ENCODE results near the gene EZH1. TPM values are rescaled to one million over a fixed set of nuclear protein-coding genes. Genes with fewer than 3 reads are reported as not detected.
A peak's percentile ranks its signal among the peaks of the same experiment; 100 is the strongest.
"Not testable (repeated sequence)": the region's sequence is repeated elsewhere in the genome, so short reads cannot be mapped to it uniquely, and the experiment has no call there.

Gene EZH1
- total and polyA plus RNA-seq, 3 donors from 2014 or later: 28.1 to 59.4 (median 53.7) TPM

DNA sequence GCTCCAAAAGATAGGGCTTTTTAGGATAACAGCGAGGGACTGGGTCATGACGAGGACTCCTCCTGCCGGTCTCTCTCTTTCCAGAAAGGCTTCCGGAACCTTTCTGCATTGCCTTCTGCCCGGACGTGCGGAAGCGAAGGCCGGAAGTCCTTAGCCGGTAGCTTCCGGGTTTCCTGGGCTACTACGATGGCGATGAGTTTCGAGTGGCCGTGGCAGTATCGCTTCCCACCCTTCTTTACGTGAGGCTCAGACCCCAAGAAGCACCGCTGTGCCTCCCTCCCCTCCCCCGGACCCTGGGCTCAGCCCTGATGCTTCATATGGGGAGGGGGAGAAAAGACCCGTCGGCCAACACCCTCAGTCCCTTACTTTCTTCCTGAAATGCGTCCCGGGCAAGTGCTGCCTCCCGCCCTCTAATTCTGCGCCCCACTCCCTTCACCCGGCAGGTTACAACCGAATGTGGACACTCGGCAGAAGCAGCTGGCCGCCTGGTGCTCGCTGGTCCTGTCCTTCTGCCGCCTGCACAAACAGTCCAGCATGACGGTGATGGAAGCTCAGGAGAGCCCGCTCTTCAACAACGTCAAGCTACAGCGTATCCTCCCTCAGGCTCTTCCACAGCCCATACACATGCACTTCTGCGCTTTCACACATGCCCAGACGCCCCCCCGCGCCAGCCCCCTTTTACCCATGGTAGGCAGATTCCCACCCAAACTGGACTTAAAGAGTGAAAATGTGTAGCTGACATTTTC, 28.6 kb upstream of the EZH1 start, which contains the start of gene VPS25:
Gene VPS25 (plus strand): TSS at position 160 of the 746 bp plus-strand sequence. CDS start 27 bp downstream, at position 187.
- TF ChIP-seq CTCF (IDR thresholded peaks at IDR 0.05) (no peak), POLR2A (IDR thresholded peaks at IDR 0.05) (no peak)
- Histone ChIP-seq H3K36me3 (ENCODE audit: low read depth, missing control alignments) (no peaks in the 10 kb centered on the region), H3K9me3 (no peaks in the 10 kb centered on the region), H3K27me3 (no peaks in the 10 kb centered on the region), H3K4me1 (peaks cover 5% of the 10 kb centered on the region), H3K4me3 (peak within 1 kb of the TSS; percentile 76 to 81), H3K27ac (peak within 1 kb of the TSS in 1 of 2 donors; percentile 79)
- WGBS, 2 donors: 0 to 1% methylated on average over 30 to 39 of the region's 39 CpGs
- intact Hi-C loops (cut with DNase I; ENCODE audit: low total_unique reads): no loop called here
- DNase-seq: peak; percentile 88

DNA sequence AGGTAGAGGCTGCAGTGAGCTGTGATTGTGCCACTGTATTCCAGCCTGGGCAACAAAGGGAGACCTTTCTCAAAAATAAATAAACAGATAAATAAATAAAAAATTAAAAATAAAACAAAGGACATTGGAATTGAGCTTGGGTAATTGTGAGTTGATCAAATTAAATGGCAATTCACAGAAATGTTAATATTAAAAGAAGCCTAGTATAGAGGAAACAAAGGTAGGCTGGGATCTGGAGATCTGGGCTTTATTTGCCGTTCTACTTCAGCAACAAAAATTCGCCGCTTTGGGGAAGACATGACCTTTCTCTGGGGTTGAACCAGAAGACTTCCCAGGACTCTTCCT, 28.1 kb upstream of the EZH1 start:
- no peaks in the 10 kb centered on the region for H3K36me3 ChIP-seq (ENCODE audit: low read depth, missing control alignments)
- H3K4me3 ChIP-seq: peak overlapping the region; percentile 76 to 81
- TF ChIP-seq POLR2A (IDR thresholded peaks at IDR 0.05) (no peak), CTCF (IDR thresholded peaks at IDR 0.05) (no peak)
- WGBS, 2 donors: 0 to 3% methylated on average over 3 of the region's 3 CpGs
- no peaks in the 10 kb centered on the region for H3K27me3 ChIP-seq
- DNase-seq: no peak
- peaks cover 5% of the 10 kb centered on the region for H3K4me1 ChIP-seq
- intact Hi-C loops (cut with DNase I; ENCODE audit: low total_unique reads): no loop called here
- H3K9me3 ChIP-seq: no peaks in the 10 kb centered on the region
- peak overlapping the region in 1 of 2 donors; percentile 79 for H3K27ac ChIP-seq

GRCh38 chr17:42769964-42770363, 25.1 kb upstream of the EZH1 start:
- 56 to 70% methylated on average over 10 of the region's 10 CpGs for WGBS, 2 donors
- intact Hi-C loops (cut with DNase I; ENCODE audit: low total_unique reads): not testable (repeated sequence)

DNA sequence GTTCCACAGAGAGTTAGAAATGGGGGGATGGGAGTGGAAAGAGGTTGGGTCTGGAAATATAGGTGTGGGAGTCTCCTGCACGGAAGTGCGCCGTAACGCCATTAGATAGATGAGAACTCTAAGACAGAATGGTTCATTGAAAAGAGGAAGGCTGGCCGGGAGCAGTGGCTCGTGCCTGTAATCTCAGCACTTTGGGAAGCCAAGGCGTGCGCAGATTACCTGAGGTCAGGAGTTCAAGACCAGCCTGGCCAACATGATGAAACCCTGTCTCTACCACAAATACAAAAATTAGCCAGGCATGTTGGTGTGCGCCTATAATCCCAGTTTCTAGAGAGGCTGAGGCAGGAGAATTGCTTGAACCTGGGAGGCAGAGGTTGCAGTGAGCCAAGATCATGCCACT, 23.2 kb upstream of the EZH1 start:
- intact Hi-C loops (cut with DNase I; ENCODE audit: low total_unique reads); H3K27me3 ChIP-seq; H3K36me3 ChIP-seq (ENCODE audit: low read depth, missing control alignments); H3K27ac ChIP-seq; DNase-seq; H3K4me1 ChIP-seq; H3K9me3 ChIP-seq; H3K4me3 ChIP-seq: not testable (repeated sequence)
- WGBS, 2 donors: 52 to 63% methylated on average over 9 of the region's 9 CpGs

More at GRCh38 chr17:42769964-42770363, 25.1 kb upstream of the EZH1 start:
- H3K27me3 ChIP-seq; H3K4me3 ChIP-seq; H3K4me1 ChIP-seq; H3K9me3 ChIP-seq; H3K27ac ChIP-seq; DNase-seq; H3K36me3 ChIP-seq (ENCODE audit: low read depth, missing control alignments): not testable (repeated sequence)

DNA sequence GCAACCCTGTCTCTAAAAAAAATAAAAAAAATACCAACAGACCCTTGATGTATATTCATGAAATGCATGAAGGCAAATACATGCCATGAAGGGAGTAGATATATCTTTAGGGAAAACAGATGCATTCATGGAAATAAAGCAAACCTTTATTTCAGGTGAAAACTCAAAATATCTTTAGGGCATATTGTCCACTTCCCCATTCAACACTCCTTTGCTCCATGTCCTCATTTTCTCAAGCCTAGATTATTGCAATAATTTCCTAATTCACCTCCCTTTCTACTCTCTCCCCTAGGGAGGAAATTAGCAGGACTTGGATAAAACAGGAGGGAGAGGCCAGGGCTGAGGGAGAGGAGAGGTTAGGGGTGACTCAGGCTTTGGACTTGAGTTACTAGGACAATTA, 22.7 kb upstream of the EZH1 start:
- H3K36me3 ChIP-seq (ENCODE audit: low read depth, missing control alignments): no peaks in the 10 kb centered on the region
- H3K27ac ChIP-seq: no peak overlapping the region
- H3K27me3 ChIP-seq: no peaks in the 10 kb centered on the region
- intact Hi-C loops (cut with DNase I; ENCODE audit: low total_unique reads): no loop called here
- DNase-seq: no peak
- no peak for TF ChIP-seq CTCF (IDR thresholded peaks at IDR 0.05)
- TF ChIP-seq POLR2A (IDR thresholded peaks at IDR 0.05): no peak
- H3K9me3 ChIP-seq: no peaks in the 10 kb centered on the region
- no peak overlapping the region for H3K4me3 ChIP-seq
- H3K4me1 ChIP-seq: peaks cover 4% of the 10 kb centered on the region

DNA sequence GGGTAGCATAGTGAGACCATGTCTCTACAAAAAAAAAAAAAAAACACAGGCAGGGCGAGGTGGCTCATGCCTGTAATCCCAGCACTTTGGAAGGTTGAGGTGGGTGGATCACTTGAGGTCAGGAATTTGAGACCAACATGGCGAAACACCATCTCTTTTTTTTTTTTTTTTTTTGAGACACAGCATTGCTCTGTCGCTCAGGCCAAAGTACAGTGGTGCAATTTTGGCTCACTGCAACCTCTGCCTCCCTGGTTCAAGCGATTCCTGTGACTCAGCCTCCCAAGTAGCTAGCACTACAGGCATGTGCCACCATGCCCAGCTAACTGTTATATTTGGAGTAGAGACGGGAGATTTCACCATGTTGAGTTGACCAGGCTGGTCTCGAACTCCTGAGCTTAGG, 21.3 kb upstream of the EZH1 start:
- H3K4me3 ChIP-seq: no peak overlapping the region
- 87 to 92% methylated on average over 6 of the region's 6 CpGs for WGBS, 2 donors
- intact Hi-C loops (cut with DNase I; ENCODE audit: low total_unique reads): no loop called here

More for the DNA sequence above, 21.3 kb upstream of the EZH1 start:
- Histone ChIP-seq H3K27ac (no peak overlapping the region), H3K36me3 (ENCODE audit: low read depth, missing control alignments) (no peaks in the 10 kb centered on the region), H3K27me3 (no peaks in the 10 kb centered on the region), H3K4me1 (peaks cover 7% of the 10 kb centered on the region), H3K9me3 (no peaks in the 10 kb centered on the region)
- DNase-seq: no peak
- TF ChIP-seq CTCF (IDR thresholded peaks at IDR 0.05) (no peak), POLR2A (IDR thresholded peaks at IDR 0.05) (no peak)

Measured in testis (tissue), 3 donors.